DND-41 (cell line): ENCODE data around the gene ZNHIT1.

Source experiments
- EZH2 ChIP-seq: IDR thresholded peaks from 3 replicates; pipeline ENCODE4 v1.6.1; 2012; ENCODE audit warnings: borderline replicate concordance, low read depth, mild to moderate bottlenecking, moderate library complexity, low read length, inconsistent platforms; ENCODE audit not compliant: severe bottlenecking
- TF ChIP-seq, protein P1 (sequence below): IDR thresholded peaks from 2 replicates; pipeline ENCODE4 v1.5.1; 2012; ENCODE audit warnings: borderline replicate concordance, low read length, moderate library complexity, mild to moderate bottlenecking; ENCODE audit not compliant: poor library complexity, severe bottlenecking; ENCODE audit errors: extremely low read depth

DNA sequence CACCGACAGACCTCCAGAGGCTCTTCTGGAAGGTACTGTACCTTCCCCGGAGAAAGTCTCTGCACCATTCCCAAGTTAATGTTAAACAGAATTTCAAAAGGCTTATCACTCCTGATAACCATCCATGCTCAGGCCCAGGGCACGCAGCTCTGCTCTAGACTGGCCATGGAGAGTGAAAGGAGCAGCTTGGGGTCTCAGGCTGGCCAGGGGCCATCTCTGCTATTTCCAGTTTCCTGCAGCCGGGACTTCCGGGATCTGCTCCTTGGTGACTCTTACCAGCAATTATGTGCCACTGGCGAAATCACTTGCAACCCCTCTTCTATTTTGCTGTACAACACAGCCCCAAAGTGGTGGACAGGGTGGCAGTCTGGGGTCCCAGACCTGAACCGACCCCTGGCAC lies 13.7 kb downstream of the ZNHIT1 start:
- TF ChIP-seq, protein P1, sequence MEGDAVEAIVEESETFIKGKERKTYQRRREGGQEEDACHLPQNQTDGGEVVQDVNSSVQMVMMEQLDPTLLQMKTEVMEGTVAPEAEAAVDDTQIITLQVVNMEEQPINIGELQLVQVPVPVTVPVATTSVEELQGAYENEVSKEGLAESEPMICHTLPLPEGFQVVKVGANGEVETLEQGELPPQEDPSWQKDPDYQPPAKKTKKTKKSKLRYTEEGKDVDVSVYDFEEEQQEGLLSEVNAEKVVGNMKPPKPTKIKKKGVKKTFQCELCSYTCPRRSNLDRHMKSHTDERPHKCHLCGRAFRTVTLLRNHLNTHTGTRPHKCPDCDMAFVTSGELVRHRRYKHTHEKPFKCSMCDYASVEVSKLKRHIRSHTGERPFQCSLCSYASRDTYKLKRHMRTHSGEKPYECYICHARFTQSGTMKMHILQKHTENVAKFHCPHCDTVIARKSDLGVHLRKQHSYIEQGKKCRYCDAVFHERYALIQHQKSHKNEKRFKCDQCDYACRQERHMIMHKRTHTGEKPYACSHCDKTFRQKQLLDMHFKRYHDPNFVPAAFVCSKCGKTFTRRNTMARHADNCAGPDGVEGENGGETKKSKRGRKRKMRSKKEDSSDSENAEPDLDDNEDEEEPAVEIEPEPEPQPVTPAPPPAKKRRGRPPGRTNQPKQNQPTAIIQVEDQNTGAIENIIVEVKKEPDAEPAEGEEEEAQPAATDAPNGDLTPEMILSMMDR: no peak
- no peak for TF ChIP-seq EZH2
